GM23248 (cell line): Measurements from ENCODE around the gene FAM227B. TPM values are rescaled to one million over a fixed set of nuclear protein-coding genes. Genes with fewer than 3 reads are reported as not detected.
"Not testable (repeated sequence)": the region's sequence is repeated elsewhere in the genome, so short reads cannot be mapped to it uniquely, and the experiment has no call there.

Experiments used
- DNase-seq: peaks from one replicate; pipeline ENCODE4 v3.0.0-alpha.2; 2015
- H2AFZ ChIP-seq: fragments of 200-600 bp; sonication (generic); 2 replicates; pipeline ENCODE4 v1.6.1; 2016; ENCODE audit warnings: antibody characterized with exemption
- H3F3A ChIP-seq: fragments of 200-600 bp; sonication (generic); 2 replicates; pipeline ENCODE4 v1.6.1; 2016; ENCODE audit warnings: mild to moderate bottlenecking, antibody characterized with exemption, mixed run types; ENCODE audit not compliant: insufficient read depth
- H3K27ac ChIP-seq: fragments of 200-600 bp; sonication (generic); 2 replicates; pipeline ENCODE4 v1.5.1; 2016; ENCODE audit warnings: mild to moderate bottlenecking
- H3K27me3 ChIP-seq: fragments of 200-600 bp; sonication (generic); replicated peaks from 2 replicates; pipeline ENCODE4 v1.6.1; 2016; ENCODE audit warnings: mild to moderate bottlenecking; ENCODE audit not compliant: insufficient read depth
- H3K36me3 ChIP-seq: fragments of 200-600 bp; sonication (generic); 2 replicates; pipeline ENCODE4 v1.6.1; 2016; ENCODE audit warnings: low read depth, mild to moderate bottlenecking
- H3K4me1 ChIP-seq: fragments of 200-600 bp; sonication (generic); 2 replicates; pipeline ENCODE4 v1.6.1; 2016; ENCODE audit warnings: mild to moderate bottlenecking; ENCODE audit not compliant: insufficient read depth
- H3K4me2 ChIP-seq: fragments of 200-600 bp; sonication (generic); one replicate; pipeline ENCODE4 v1.6.1; 2016; ENCODE audit warnings: mild to moderate bottlenecking; ENCODE audit not compliant: unreplicated experiment
- H3K4me3 ChIP-seq: fragments of 200-600 bp; sonication (generic); 2 replicates; pipeline ENCODE4 v1.5.1; 2016; ENCODE audit warnings: mild to moderate bottlenecking
- H3K79me2 ChIP-seq: fragments of 200-600 bp; sonication (generic); 2 replicates; pipeline ENCODE4 v1.6.1; 2016; ENCODE audit warnings: mild to moderate bottlenecking; ENCODE audit not compliant: insufficient read depth
- H3K9ac ChIP-seq: fragments of 200-600 bp; sonication (generic); 2 replicates; pipeline ENCODE4 v1.6.1; 2016; ENCODE audit warnings: mild to moderate bottlenecking
- H3K9me2 ChIP-seq: fragments of 200-600 bp; sonication (generic); 2 replicates; pipeline ENCODE4 v1.6.1; 2016; ENCODE audit warnings: mixed run types, mild to moderate bottlenecking, moderate library complexity; ENCODE audit not compliant: insufficient read depth
- H3K9me3 ChIP-seq: fragments of 200-600 bp; sonication (generic); one replicate; pipeline ENCODE4 v1.6.1; 2017; ENCODE audit warnings: low read depth
- H4K20me1 ChIP-seq: fragments of 200-600 bp; sonication (generic); 2 replicates; pipeline ENCODE4 v1.6.0; 2016; ENCODE audit not compliant: insufficient read depth
- EZH2 ChIP-seq: fragments of 200-600 bp; sonication (generic); IDR thresholded peaks from 2 replicates; pipeline ENCODE4 v1.6.1; 2018; ENCODE audit warnings: antibody characterized with exemption, mild to moderate bottlenecking; ENCODE audit not compliant: insufficient read depth, poor library complexity, severe bottlenecking
- EZH2phosphoT487 ChIP-seq: fragments of 200-600 bp; sonication (generic); IDR thresholded peaks from 2 replicates; pipeline ENCODE4 v1.6.1; 2018; ENCODE audit warnings: antibody characterized with exemption, moderate library complexity, mild to moderate bottlenecking, low read depth; ENCODE audit not compliant: insufficient read depth
- WGBS, 2 experiments: methylation state at CpG; one replicate each; pipeline ENCODE4 v1.1.6; 2015 to 2017; ENCODE audit warnings: low lambda C conversion rate in 2 of 2, low coverage in 1 of 2; ENCODE audit errors: missing lambda C conversion rate in 2 of 2; 5-methylcytosine and 5-hydroxymethylcytosine counted together
- in situ Hi-C: fragments of 300-500 bp; cut with MboI; formaldehyde crosslinking; loops from 2 replicates; pipeline ENCODE4 v1.15.0; 2020
- polyA plus RNA-seq: library from polyadenylated mRNA; unstranded; fragments of >200 nt; fragmentation: Nextera tagmentation; extraction: Ambion mirVana; gene quantifications from 2 replicates; pipeline ENCODE4 v1.2.1, GENCODE V29; 2016
- total RNA-seq: library from RNA; depleted of rRNA; stranded (reverse); fragments of >200 nt; shearing (Covaris generic); gene quantifications from 2 replicates; pipeline ENCODE4 v1.2.3, GENCODE V29; 2014; rRNA removed

FAM227B gene, protein sequence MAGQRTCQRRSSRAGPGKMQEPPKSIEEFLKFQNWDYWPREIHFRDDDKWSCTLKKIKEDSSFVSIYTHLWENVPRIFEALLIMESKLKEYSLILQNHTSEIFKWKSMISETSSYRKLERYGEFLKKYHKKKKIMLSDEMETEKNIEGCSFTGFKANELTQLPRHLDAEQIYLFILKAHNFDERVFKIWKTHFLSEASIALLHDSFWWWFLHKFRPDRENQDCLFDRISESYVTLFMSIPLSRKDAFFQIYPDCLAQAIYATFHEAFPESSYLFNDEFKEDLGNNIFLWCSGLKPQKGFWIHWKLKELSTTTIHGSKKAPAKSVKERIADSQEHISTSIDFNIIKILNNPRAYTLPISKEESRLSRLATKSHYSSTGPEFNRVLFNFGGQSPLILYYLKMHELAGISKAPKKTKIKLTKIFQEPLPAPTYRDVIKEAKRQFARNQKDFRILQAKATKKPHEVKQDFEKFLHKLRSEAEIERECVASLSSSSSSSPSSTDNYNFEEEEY
- 4.4 and 4.6 TPM in 2 replicates for total RNA-seq
- polyA plus RNA-seq: 7.2 and 10.0 TPM in 2 replicates

DNA sequence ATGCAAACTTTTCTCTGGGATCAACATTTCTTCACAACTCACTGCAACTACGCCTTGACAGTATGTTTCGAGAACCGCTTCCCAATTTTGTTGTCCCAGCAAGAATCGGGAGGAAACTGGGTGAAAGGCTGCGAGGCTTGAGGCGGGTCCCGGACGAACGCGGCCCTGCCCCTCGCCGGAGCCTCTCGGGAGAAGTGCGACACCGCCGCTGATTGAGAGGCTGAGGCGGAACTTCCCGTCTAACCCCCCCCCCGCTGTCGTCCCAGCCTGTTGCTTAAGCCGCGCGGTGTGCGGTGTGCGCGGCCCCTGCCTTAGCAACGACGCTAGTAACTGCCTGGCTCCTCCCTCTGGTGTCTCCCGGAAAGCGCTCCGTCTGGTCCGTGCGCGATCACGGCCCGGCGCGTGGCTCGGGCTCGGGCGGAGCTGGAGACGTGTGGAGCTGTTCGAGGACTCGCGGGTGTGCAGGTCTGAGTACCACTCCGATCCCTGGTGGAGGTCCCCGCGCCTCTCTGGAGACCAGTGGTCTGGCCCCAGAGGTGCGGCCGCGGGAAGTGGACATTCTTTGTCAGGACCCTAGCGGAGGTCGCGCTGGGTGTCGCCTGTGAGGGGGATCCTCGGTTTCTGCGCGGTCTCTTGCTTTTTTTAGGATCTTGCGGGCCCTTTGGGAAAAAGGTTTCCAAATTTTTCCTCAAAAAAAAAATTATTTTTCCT lies at the start of gene FAM227B, which contains the start of gene DTWD1:
TSS of gene FAM227B (minus strand) at position 161 of the 711 bp plus-strand sequence. CDS start 5,647 bp downstream, outside the sequence.
TSS of gene DTWD1 (plus strand) at position 391 of the 711 bp plus-strand sequence. CDS start 4,120 bp downstream, outside the sequence.
- peak; percentile 99 for DNase-seq
- Histone ChIP-seq H2AFZ (peak within 1 kb of the TSS; percentile 85), H3K36me3 (peaks cover 18% of the 10 kb centered on the region), H3K9me3 (no peaks in the 10 kb centered on the region), H3F3A (peaks cover 60% of the 10 kb centered on the region), H4K20me1 (no peaks in the 10 kb centered on the region), H3K9ac (peak within 1 kb of the TSS; percentile 97), H3K27me3 (no peaks in the 10 kb centered on the region), H3K9me2 (no peaks in the 10 kb centered on the region), H3K79me2 (peaks cover 58% of the 10 kb centered on the region), H3K27ac (peak within 1 kb of the TSS; percentile 94), H3K4me3 (peak within 1 kb of the TSS; percentile 84), H3K4me2 (peak within 1 kb of the TSS; percentile 95), H3K4me1 (peaks cover 40% of the 10 kb centered on the region)
- 1% methylated on average over 53 to 59 of the region's 59 CpGs for WGBS, 2 experiments
- TF ChIP-seq EZH2 (no peak), EZH2phosphoT487 (no peak)
- in situ Hi-C loops: no loop called here

DNA sequence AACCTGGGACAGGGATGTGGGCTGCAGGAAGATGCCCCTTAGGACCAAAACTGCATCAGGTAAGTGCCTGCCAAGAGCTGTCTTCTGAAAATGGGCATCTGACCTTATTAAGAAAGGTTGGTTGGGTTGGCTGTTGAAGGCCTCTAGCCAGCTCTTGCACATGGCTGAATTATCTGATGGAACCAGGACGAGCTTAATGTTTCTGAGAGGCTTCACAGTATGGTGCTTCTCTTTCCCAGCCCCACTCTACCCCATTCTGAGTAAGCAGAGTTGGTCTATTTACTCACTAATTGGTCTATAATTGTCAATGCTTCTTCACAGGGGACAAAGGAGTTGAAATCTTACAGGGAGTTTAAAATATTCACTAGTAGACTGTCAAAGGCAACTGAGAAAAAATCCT lies 48.7 kb upstream of the FAM227B start:
- H3K4me1 ChIP-seq: peaks cover 11% of the 10 kb centered on the region
- H3K27me3 ChIP-seq: no peaks in the 10 kb centered on the region
- H3K9me3 ChIP-seq: no peaks in the 10 kb centered on the region
- H3K9me2 ChIP-seq: no peaks in the 10 kb centered on the region
- H4K20me1 ChIP-seq: no peaks in the 10 kb centered on the region
- H3K79me2 ChIP-seq: no peaks in the 10 kb centered on the region
- H2AFZ ChIP-seq: no peak overlapping the region
- no peak overlapping the region for H3K27ac ChIP-seq
- H3K36me3 ChIP-seq: no peaks in the 10 kb centered on the region
- no peak overlapping the region for H3K4me3 ChIP-seq
- in situ Hi-C loops: no loop called here
- H3F3A ChIP-seq: peaks cover 12% of the 10 kb centered on the region
- no peak overlapping the region for H3K4me2 ChIP-seq
- no peak overlapping the region for H3K9ac ChIP-seq
- TF ChIP-seq EZH2: no peak
- TF ChIP-seq EZH2phosphoT487: no peak
- DNase-seq: no peak
- 94 to 96% methylated on average over 1 of the region's 1 CpG for WGBS, 2 experiments

DNA sequence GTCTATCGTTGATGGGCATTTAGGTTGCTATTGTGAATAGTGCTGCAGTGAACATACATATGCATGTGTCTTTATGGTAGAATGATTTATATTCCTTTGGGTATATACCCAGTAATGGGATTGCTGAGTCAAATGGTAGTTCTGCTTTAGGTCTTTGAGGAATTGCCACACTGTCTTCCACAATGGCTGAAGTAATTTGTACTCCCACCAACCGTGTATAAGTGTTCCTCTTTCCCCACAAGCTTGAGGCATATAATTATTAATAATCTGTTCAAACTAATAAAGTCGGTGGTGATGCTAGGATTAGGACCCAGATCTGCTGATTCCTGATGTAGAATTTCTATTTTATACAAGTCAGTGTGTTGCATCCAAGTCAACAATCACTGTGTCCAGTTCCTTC lies 45.9 kb upstream of the FAM227B start:
- H3F3A ChIP-seq, in situ Hi-C loops, H3K9ac ChIP-seq, H4K20me1 ChIP-seq, H3K4me3 ChIP-seq, H3K27me3 ChIP-seq, H3K9me2 ChIP-seq, H3K9me3 ChIP-seq, H2AFZ ChIP-seq, DNase-seq, H3K36me3 ChIP-seq, H3K4me1 ChIP-seq, H3K79me2 ChIP-seq, H3K27ac ChIP-seq, H3K4me2 ChIP-seq: not testable (repeated sequence)
- WGBS, 2 experiments: 91 to 94% methylated on average over 3 of the region's 3 CpGs

DNA sequence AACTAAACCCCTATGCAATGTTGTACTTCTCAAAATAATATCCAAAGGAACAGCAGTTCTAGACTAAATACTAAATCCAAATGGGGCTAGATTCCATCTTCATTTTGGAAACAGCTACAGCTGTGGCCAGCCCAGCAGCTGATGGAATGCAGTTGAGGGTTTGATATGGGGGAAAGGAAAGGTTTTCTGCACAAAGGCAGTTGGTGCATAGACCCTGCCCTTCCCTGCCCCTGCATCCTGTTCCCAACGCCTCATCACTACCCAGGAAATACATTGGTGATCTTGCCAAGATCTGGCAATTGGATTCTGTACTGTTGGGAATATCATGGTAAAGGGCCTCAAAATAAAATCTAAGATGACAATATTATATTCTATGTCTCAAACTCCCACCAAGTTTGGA lies 44.1 kb upstream of the FAM227B start:
- no peaks in the 10 kb centered on the region for H3K9me3 ChIP-seq
- H3K9ac ChIP-seq: no peak overlapping the region
- no peak overlapping the region for H3K4me3 ChIP-seq
- H3K4me1 ChIP-seq: no peaks in the 10 kb centered on the region
- H3F3A ChIP-seq: no peaks in the 10 kb centered on the region
- H3K36me3 ChIP-seq: no peaks in the 10 kb centered on the region
- in situ Hi-C loops: no loop called here
- no peaks in the 10 kb centered on the region for H3K9me2 ChIP-seq
- no peaks in the 10 kb centered on the region for H3K27me3 ChIP-seq
- no peak overlapping the region for H2AFZ ChIP-seq
- H3K4me2 ChIP-seq: no peak overlapping the region
- WGBS, 2 experiments: 96 to 100% methylated on average over 1 of the region's 1 CpG
- no peak for DNase-seq
- H3K79me2 ChIP-seq: no peaks in the 10 kb centered on the region
- no peaks in the 10 kb centered on the region for H4K20me1 ChIP-seq
- H3K27ac ChIP-seq: no peak overlapping the region
- TF ChIP-seq EZH2phosphoT487 (no peak), EZH2 (no peak)
